Measurements from ENCODE around the gene TRIML2. TPM values are rescaled to one million over a fixed set of nuclear protein-coding genes. Genes with fewer than 3 reads are reported as not detected.

The TRIML2 gene, protein sequence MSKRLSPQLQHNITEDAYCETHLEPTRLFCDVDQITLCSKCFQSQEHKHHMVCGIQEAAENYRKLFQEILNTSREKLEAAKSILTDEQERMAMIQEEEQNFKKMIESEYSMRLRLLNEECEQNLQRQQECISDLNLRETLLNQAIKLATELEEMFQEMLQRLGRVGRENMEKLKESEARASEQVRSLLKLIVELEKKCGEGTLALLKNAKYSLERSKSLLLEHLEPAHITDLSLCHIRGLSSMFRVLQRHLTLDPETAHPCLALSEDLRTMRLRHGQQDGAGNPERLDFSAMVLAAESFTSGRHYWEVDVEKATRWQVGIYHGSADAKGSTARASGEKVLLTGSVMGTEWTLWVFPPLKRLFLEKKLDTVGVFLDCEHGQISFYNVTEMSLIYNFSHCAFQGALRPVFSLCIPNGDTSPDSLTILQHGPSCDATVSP
- not detected in 2 replicates for total RNA-seq

DNA sequence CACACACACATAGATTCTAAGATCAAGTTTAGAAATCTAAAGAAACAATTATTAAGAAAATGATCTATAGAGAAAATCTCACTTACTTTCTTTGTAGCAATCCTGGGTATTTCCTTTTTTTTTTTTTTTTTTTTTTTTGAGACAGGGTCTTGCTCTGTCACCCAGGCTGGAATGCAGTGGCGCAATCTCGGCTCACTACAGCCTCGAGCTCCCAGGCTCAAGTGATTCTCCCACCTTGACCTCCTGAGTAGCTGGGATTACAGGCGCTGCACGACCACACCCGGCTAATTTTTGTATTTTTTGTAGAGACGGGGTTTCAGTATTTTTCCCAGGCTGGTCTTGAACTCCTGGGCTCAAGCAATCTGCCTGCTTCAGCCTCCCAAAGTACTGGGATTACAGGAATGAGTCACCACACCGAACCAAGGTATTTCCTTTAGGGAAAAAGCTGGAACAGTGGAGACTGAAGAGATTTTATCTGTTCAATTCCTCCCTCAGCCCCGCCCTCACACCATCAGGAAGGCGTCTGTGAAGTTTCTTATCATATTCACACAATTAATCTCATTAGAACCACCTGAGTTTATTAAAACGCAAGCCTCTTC is at the start of gene TRIML2:
TSS of gene TRIML2 (minus strand) at position 447 of the 599 bp plus-strand sequence. CDS start 4,235 bp downstream, outside the sequence.

DNA sequence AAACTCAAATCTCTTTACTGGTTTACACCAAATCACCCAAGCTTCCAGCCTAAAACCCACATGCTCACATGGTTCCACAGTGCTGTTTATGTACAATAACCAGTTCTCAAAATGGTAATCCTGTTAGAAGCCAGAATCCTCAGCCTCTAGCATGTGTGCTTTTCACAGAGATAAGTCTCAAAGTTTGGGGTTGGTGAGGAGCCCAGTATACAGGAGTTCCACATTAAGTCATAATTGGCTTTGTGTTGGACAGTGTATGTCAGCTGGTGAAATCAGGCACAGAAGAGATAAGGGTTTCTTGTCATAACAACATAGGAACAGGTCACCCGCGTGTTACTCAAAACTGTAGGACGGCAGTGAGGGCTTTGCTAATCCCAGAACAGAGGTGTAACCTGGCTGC is 29.7 kb upstream of the TRIML2 start, which contains the start of gene TRIML1:
TSS of gene TRIML1 (plus strand) at position 301 of the 400 bp plus-strand sequence. CDS start 118 bp downstream, outside the sequence.

Other genes with a start within 250 kb of the TRIML2 start
- 0.12 and 0.17 TPM in 2 replicates for gene ZFP42, start 113.8 kb downstream of the TRIML2 start, total RNA-seq
- not detected in 2 replicates for gene TRIML1, start 29.8 kb upstream of the TRIML2 start, total RNA-seq